Ishikawa (cell line): Measurements from ENCODE around the gene MRPL21.

Source experiments
- CEBPB ChIP-seq: IDR thresholded peaks from 2 replicates; pipeline ENCODE4 v1.6.1; 2012
- CREB1 ChIP-seq: IDR thresholded peaks from 2 replicates; pipeline ENCODE4 v1.6.1; 2012; ENCODE audit warnings: low read depth
- EGR1 ChIP-seq: IDR thresholded peaks from 2 replicates; pipeline ENCODE4 v1.6.1; 2012
- EP300 ChIP-seq: IDR thresholded peaks from 2 replicates; pipeline ENCODE4 v1.6.1; 2012; ENCODE audit warnings: borderline replicate concordance
- FOXM1 ChIP-seq: IDR thresholded peaks from 2 replicates; pipeline ENCODE4 v1.6.1; 2012; ENCODE audit warnings: low read depth, borderline replicate concordance
- NFIC ChIP-seq: IDR thresholded peaks from 2 replicates; pipeline ENCODE4 v1.6.1; 2012
- RAD21 ChIP-seq: IDR thresholded peaks from 2 replicates; pipeline ENCODE4 v1.6.1; 2012; ENCODE audit warnings: low read depth
- TAF1 ChIP-seq: IDR thresholded peaks from 2 replicates; pipeline ENCODE4 v1.6.1; 2012; ENCODE audit warnings: low read depth, mild to moderate bottlenecking
- TCF12 ChIP-seq: IDR thresholded peaks from 2 replicates; pipeline ENCODE4 v1.6.1; 2012; ENCODE audit warnings: low read depth
- TEAD4 ChIP-seq: IDR thresholded peaks from 2 replicates; pipeline ENCODE4 v1.6.1; 2012
- YY1 ChIP-seq: IDR thresholded peaks from 2 replicates; pipeline ENCODE4 v1.6.1; 2012; ENCODE audit warnings: low read depth
- ZBTB7A ChIP-seq: IDR thresholded peaks from 2 replicates; pipeline ENCODE4 v1.6.1; 2012; ENCODE audit warnings: low read depth
- TF ChIP-seq, protein P1 (sequence below): IDR thresholded peaks from 2 replicates; pipeline ENCODE4 v1.6.1; 2012; ENCODE audit warnings: low read depth, mild to moderate bottlenecking
- TF ChIP-seq, protein P2 (sequence below): IDR thresholded peaks from 2 replicates; pipeline ENCODE4 v1.6.1; 2012
- TF ChIP-seq, protein P3 (sequence below): IDR thresholded peaks from 2 replicates; pipeline ENCODE4 v1.6.1; 2012

MRPL21 gene

DNA sequence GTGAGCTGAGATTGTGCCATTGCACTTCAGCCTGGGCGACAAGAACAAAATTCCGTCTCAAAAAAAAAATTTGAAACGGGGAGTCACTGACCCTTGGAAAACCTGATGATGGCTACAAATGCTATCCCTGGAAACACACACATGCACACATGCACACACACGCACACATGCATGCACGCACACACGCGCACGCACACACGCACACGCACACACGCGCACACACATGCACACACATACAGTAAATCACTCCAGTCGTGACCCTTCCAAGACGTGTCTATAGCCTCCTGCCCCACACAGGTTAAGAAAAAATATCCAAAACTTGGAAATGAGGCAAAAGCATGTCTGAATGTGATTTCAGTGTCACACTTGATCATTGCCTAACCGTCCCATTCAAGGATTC lies 55.2 kb downstream of the MRPL21 start:
- TF ChIP-seq EGR1 (no peak), CREB1 (no peak), TAF1 (no peak), FOXM1 (no peak), EP300 (no peak), ZBTB7A (no peak), TEAD4 (no peak), YY1 (no peak), TCF12 (no peak), CEBPB (no peak)

DNA sequence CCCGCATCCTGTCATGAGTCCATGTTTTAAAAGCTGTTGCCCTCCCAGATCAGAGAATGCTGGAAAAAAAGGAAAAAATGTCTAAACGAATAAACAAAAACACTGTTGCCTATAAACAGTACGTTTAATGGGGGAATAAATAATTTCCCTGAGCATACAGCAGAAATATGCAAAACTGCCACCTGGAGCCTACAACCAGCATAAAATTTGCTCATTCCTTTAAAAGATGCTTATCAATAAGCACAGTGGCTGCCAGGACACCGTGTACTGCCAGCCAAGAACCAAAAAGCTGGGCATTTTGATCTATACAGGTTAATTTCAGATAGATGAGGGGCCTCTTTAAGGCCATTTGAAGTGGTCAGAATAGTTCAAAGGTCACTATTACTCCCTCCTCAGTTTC lies 56.2 kb downstream of the MRPL21 start:
- no peak for TF ChIP-seq FOXM1

DNA sequence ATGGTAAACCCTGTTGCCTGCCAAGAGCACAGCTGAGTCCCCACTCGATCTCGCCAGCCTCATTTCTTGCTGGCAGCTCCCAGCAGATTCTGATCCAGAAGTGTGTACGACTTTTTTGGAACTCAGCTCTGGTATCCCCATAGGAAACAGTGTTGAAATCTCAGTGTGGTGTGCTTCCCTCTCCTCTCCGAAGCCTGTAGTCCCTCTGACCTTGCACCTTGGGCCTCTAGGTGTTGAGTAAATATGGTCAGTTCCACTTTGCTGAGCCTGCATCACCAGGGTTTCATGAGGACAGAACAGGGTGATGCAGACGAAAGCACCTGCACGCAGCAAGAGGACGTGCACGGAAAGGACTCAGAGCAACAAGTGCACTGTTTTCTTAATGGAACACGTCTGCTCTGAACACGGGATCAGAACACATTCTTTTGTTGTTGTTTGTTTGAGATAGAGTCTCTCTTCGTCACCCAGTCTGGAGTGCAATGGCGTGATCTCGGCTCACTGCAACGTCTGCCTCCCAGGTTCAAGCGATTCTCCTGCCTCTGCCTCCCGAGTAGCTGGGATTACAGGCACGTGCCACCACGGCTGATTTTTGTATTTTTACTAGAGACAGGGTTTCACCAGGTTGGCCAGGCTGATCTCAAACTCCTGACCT lies 58.2 kb downstream of the MRPL21 start:
- TF ChIP-seq FOXM1 (no peak), EGR1 (no peak), EP300 (no peak), ZBTB7A (no peak)
- TF ChIP-seq, protein P1, sequence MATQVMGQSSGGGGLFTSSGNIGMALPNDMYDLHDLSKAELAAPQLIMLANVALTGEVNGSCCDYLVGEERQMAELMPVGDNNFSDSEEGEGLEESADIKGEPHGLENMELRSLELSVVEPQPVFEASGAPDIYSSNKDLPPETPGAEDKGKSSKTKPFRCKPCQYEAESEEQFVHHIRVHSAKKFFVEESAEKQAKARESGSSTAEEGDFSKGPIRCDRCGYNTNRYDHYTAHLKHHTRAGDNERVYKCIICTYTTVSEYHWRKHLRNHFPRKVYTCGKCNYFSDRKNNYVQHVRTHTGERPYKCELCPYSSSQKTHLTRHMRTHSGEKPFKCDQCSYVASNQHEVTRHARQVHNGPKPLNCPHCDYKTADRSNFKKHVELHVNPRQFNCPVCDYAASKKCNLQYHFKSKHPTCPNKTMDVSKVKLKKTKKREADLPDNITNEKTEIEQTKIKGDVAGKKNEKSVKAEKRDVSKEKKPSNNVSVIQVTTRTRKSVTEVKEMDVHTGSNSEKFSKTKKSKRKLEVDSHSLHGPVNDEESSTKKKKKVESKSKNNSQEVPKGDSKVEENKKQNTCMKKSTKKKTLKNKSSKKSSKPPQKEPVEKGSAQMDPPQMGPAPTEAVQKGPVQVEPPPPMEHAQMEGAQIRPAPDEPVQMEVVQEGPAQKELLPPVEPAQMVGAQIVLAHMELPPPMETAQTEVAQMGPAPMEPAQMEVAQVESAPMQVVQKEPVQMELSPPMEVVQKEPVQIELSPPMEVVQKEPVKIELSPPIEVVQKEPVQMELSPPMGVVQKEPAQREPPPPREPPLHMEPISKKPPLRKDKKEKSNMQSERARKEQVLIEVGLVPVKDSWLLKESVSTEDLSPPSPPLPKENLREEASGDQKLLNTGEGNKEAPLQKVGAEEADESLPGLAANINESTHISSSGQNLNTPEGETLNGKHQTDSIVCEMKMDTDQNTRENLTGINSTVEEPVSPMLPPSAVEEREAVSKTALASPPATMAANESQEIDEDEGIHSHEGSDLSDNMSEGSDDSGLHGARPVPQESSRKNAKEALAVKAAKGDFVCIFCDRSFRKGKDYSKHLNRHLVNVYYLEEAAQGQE, result no peak

DNA sequence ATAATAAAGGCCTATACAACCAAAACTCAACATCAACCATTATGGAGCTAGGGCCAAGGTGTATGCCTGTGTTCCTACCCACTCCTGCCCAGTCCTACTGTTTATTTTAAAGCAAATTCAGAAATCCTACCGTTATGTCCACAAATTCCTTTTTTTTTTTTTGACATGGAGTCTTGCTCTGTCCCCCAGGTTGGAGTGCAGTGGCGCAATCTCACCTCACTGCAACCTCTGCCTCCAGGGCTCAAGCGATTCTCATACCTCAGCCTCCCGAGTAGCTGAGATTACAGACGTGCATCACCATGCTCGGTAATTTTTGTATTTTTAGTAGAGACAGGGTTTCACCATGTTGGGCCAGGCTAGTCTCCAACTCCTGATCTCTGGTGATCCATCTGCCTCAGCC lies 58.8 kb downstream of the MRPL21 start:
- TF ChIP-seq ZBTB7A (no peak), CREB1 (no peak), YY1 (no peak), RAD21 (no peak), FOXM1 (no peak), TAF1 (no peak), EGR1 (no peak), EP300 (no peak), TEAD4 (no peak), TCF12 (no peak), NFIC (no peak), CEBPB (no peak)
- TF ChIP-seq, protein P1, result no peak
- TF ChIP-seq, protein P2, sequence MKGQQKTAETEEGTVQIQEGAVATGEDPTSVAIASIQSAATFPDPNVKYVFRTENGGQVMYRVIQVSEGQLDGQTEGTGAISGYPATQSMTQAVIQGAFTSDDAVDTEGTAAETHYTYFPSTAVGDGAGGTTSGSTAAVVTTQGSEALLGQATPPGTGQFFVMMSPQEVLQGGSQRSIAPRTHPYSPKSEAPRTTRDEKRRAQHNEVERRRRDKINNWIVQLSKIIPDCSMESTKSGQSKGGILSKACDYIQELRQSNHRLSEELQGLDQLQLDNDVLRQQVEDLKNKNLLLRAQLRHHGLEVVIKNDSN, result no peak
- TF ChIP-seq, protein P3, sequence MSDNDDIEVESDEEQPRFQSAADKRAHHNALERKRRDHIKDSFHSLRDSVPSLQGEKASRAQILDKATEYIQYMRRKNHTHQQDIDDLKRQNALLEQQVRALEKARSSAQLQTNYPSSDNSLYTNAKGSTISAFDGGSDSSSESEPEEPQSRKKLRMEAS, result no peak

DNA sequence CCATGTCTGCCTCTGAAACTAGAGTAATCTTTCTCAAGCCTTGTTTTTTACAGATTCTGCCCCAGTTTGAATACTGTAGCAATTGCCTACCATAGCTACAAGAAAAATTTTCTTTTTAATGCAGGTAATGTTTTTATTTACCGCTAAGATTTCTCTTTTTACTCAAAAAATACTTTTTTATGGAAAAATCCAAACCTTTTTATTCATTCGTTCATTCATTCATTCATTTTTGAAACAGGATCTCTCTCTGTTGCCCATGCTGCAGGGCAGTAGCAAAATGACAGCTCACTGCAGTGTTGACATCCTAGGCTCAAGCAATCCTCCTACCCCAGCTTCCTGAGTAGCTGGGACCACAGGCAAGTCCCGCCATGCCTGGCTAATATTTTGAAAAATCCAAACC lies 59.3 kb downstream of the MRPL21 start:
- TF ChIP-seq TAF1 (no peak), EGR1 (no peak), TEAD4 (no peak), CREB1 (no peak), RAD21 (no peak), YY1 (no peak), EP300 (no peak), FOXM1 (no peak)
- TF ChIP-seq, protein P1, result no peak
- TF ChIP-seq, protein P3, result no peak
